ENCODE results near the gene ZBTB32. TPM values are rescaled to one million over a fixed set of nuclear protein-coding genes. Genes with fewer than 3 reads are reported as not detected.

Gene ZBTB32
- total RNA-seq, 4 donors from 2014 or later, result not detected

GRCh38 chr19:35750167-35750566 lies 45.8 kb downstream of the ZBTB32 start:
- no peak for TF ChIP-seq CTCF (IDR thresholded peaks at IDR 0.05)
- no peak for TF ChIP-seq EP300 (IDR thresholded peaks at IDR 0.05)
- no peak for TF ChIP-seq POLR2A (IDR thresholded peaks at IDR 0.05)
- TF ChIP-seq POLR2AphosphoS5 (IDR thresholded peaks at IDR 0.05), result no peak
- DNase-seq (ENCODE audit: low spot score in 2 of 2), result no peak
- peaks cover 40% of the 10 kb centered on the region for H3K4me1 ChIP-seq
- H3K9me3 ChIP-seq, result no peaks in the 10 kb centered on the region
- peaks cover 25% of the 10 kb centered on the region for H3K36me3 ChIP-seq
- no peak overlapping the region for H3K4me3 ChIP-seq
- H3K27me3 ChIP-seq, result no peaks in the 10 kb centered on the region
- 82% methylated on average over 5 of the region's 5 CpGs for whole genome bisulfite sequencing
- no peak overlapping the region for H3K27ac ChIP-seq

GRCh38 chr19:35751839-35752745 lies 47.7 kb downstream of the ZBTB32 start:
- 89% methylated on average over 11 of the region's 14 CpGs for WGBS
- no peak overlapping the region for H3K4me3 ChIP-seq
- peaks cover 47% of the 10 kb centered on the region for H3K4me1 ChIP-seq
- no peak for DNase-seq (ENCODE audit: low spot score in 2 of 2)
- H3K27me3 ChIP-seq, result no peaks in the 10 kb centered on the region
- no peak overlapping the region for H3K27ac ChIP-seq
- peaks cover 25% of the 10 kb centered on the region for H3K36me3 ChIP-seq
- H3K9me3 ChIP-seq, result no peaks in the 10 kb centered on the region
- TF ChIP-seq EP300 (IDR thresholded peaks at IDR 0.05) (no peak), POLR2AphosphoS5 (IDR thresholded peaks at IDR 0.05) (no peak), POLR2A (IDR thresholded peaks at IDR 0.05) (no peak), CTCF (IDR thresholded peaks at IDR 0.05) (no peak)

GRCh38 chr19:35752746-35753350 lies 48.5 kb downstream of the ZBTB32 start:
- Histone ChIP-seq H3K27ac (no peak overlapping the region), H3K27me3 (no peaks in the 10 kb centered on the region), H3K9me3 (no peaks in the 10 kb centered on the region), H3K36me3 (peaks cover 25% of the 10 kb centered on the region), H3K4me3 (no peak overlapping the region), H3K4me1 (peaks cover 50% of the 10 kb centered on the region)
- TF ChIP-seq EP300 (IDR thresholded peaks at IDR 0.05), result no peak
- TF ChIP-seq POLR2AphosphoS5 (IDR thresholded peaks at IDR 0.05), result no peak
- TF ChIP-seq POLR2A (IDR thresholded peaks at IDR 0.05), result no peak
- TF ChIP-seq CTCF (IDR thresholded peaks at IDR 0.05), result no peak
- DNase-seq (ENCODE audit: low spot score in 2 of 2), result no peak
- 95% methylated on average over 16 of the region's 20 CpGs for WGBS

GRCh38 chr19:35753634-35754369 lies 49.4 kb downstream of the ZBTB32 start:
- 94% methylated on average over 14 of the region's 20 CpGs for WGBS
- no peak overlapping the region for H3K27ac ChIP-seq

More at GRCh38 chr19:35753634-35754369, 49.4 kb downstream of the ZBTB32 start:
- DNase-seq (ENCODE audit: low spot score in 2 of 2), result no peak
- TF ChIP-seq CTCF (IDR thresholded peaks at IDR 0.05), result no peak
- no peak for TF ChIP-seq POLR2A (IDR thresholded peaks at IDR 0.05)
- TF ChIP-seq POLR2AphosphoS5 (IDR thresholded peaks at IDR 0.05), result no peak
- TF ChIP-seq EP300 (IDR thresholded peaks at IDR 0.05), result no peak
- H3K4me1 ChIP-seq, result peaks cover 50% of the 10 kb centered on the region
- H3K36me3 ChIP-seq, result peaks cover 25% of the 10 kb centered on the region
- no peaks in the 10 kb centered on the region for H3K9me3 ChIP-seq
- no peak overlapping the region for H3K4me3 ChIP-seq
- no peaks in the 10 kb centered on the region for H3K27me3 ChIP-seq
